Lung (tissue), 12 donors: Measurements from ENCODE around the gene UBE2F. TPM values are rescaled to one million over a fixed set of nuclear protein-coding genes. Genes with fewer than 3 reads are reported as not detected.

Experiments used
- ATAC-seq: fragments of 200-7000 bp; cut with Tn5 transposase; one replicate; pipeline ENCODE4 v1.9.1; 2020; ENCODE audit warnings: moderate number of reproducible peaks; ENCODE audit not compliant: insufficient read depth, low FRiP score
- DNase-seq, 3 donors: peaks; one replicate each; pipeline ENCODE4 v3.0.0-alpha.2; 2013 to 2017
- H3K27ac ChIP-seq, 2 donors: one replicate each; pipeline ENCODE4 v1.5.1; 2013; ENCODE audit warnings: mild to moderate bottlenecking in 2 of 2, moderate library complexity in 2 of 2, control low read depth in 1 of 2, inconsistent platforms in 1 of 2, low read depth in 1 of 2, low read length in 1 of 2
- H3K27me3 ChIP-seq, 3 donors: one replicate each; pipeline ENCODE4 v1.5.1; 2013; ENCODE audit warnings: low read length in 2 of 3; ENCODE audit not compliant: control insufficient read depth in 3 of 3, insufficient read depth in 3 of 3
- H3K36me3 ChIP-seq, 4 donors: one replicate each; pipeline ENCODE4 v1.5.1; 2013; ENCODE audit warnings: low read length in 4 of 4, mild to moderate bottlenecking in 1 of 4, moderate library complexity in 1 of 4; ENCODE audit not compliant: control insufficient read depth in 4 of 4, insufficient read depth in 4 of 4
- H3K4me1 ChIP-seq, 5 donors: one replicate each; pipeline ENCODE4 v1.5.1; 2013; ENCODE audit warnings: low read length in 5 of 5, mild to moderate bottlenecking in 2 of 5, moderate library complexity in 1 of 5; ENCODE audit not compliant: control insufficient read depth in 5 of 5, insufficient read depth in 5 of 5
- H3K4me3 ChIP-seq: one replicate; pipeline ENCODE4 v1.5.1; 2013; ENCODE audit warnings: mild to moderate bottlenecking, control low read depth, moderate library complexity
- H3K9ac ChIP-seq, 2 donors: one replicate each; pipeline ENCODE4 v1.5.1; 2013; ENCODE audit warnings: low read length in 2 of 2, control low read depth in 1 of 2; ENCODE audit not compliant: insufficient read depth in 1 of 2
- H3K9me3 ChIP-seq, 4 donors: one replicate each; pipeline ENCODE4 v1.5.1; 2013; ENCODE audit warnings: low read length in 3 of 4, mild to moderate bottlenecking in 1 of 4, moderate library complexity in 1 of 4; ENCODE audit not compliant: control insufficient read depth in 4 of 4, insufficient read depth in 3 of 4
- WGBS, 2 donors: extraction: QIAGEN DNeasy Blood & Tissue Kit; methylation state at CpG; one replicate each; pipeline ENCODE4 v1.1.7; 2013; 5-methylcytosine and 5-hydroxymethylcytosine counted together
- polyA plus RNA-seq, 2 donors: library from polyadenylated mRNA; stranded (reverse); fragments of 200-250 nt; gene quantifications; one replicate each; pipeline ENCODE4 v1.2.1, GENCODE V29; 2013
- total RNA-seq, 2 donors: library from RNA; depleted of rRNA in 1 of 2; stranded (reverse); fragments of >200 nt in 1 of 2; gene quantifications; one replicate each; pipeline ENCODE4 v1.2.1, GENCODE V29; 2014 to 2021
- TF ChIP-seq, protein P1 (sequence below): IDR thresholded peaks from 2 replicates; pipeline ENCODE4 v1.5.1; 2012; ENCODE audit warnings: mild to moderate bottlenecking; ENCODE audit errors: control extremely low read depth, extremely low read depth
- donor health status: control.
- donor health status: control.
- donor health status: Bipolar disorder and iron deficiency.
- donor health status: healthy.
- donor health status: DM: yes; HTN: yes; CAD: no.

UBE2F gene
- total and polyA plus RNA-seq, 4 donors = 30.3 to 63.3 (median 46.8) TPM

- peaks cover 8 to 19% (median 12%) of the 10 kb centered on the region in 5 donors for H3K4me1 ChIP-seq
- H3K27me3 ChIP-seq = no peaks in the 10 kb centered on the region
- H3K9ac ChIP-seq = peak overlapping the region; percentile 68 to 70
- no peak for ATAC-seq
- peak in 1 of 3 donors; percentile 14 for DNase-seq
- WGBS, 2 donors = 1% methylated on average over 32 of the region's 32 CpGs
- peaks cover 0 to 3% (median under 1%) of the 10 kb centered on the region in 4 donors for H3K9me3 ChIP-seq
- no peaks in the 10 kb centered on the region for H3K36me3 ChIP-seq
- H3K27ac ChIP-seq = peak overlapping the region; percentile 55 to 85
- TF ChIP-seq, protein P1, sequence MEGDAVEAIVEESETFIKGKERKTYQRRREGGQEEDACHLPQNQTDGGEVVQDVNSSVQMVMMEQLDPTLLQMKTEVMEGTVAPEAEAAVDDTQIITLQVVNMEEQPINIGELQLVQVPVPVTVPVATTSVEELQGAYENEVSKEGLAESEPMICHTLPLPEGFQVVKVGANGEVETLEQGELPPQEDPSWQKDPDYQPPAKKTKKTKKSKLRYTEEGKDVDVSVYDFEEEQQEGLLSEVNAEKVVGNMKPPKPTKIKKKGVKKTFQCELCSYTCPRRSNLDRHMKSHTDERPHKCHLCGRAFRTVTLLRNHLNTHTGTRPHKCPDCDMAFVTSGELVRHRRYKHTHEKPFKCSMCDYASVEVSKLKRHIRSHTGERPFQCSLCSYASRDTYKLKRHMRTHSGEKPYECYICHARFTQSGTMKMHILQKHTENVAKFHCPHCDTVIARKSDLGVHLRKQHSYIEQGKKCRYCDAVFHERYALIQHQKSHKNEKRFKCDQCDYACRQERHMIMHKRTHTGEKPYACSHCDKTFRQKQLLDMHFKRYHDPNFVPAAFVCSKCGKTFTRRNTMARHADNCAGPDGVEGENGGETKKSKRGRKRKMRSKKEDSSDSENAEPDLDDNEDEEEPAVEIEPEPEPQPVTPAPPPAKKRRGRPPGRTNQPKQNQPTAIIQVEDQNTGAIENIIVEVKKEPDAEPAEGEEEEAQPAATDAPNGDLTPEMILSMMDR = no peak
- H3K4me3 ChIP-seq = peak overlapping the region; percentile 88
These were observed 693 bp downstream of the UBE2F start for GRCh38 chr2:237967463-237967951.

GRCh38 chr2:237968048-237968862, 1.4 kb downstream of the UBE2F start:
- TF ChIP-seq, protein P1 = no peak
- DNase-seq = peak in 2 of 3 donors; percentile 47 to 57
- H3K9ac ChIP-seq = peak overlapping the region; percentile 68 to 70
- H3K4me3 ChIP-seq = no peak overlapping the region
- H3K27ac ChIP-seq = peak overlapping the region in 1 of 2 donors; percentile 85
- H3K9me3 ChIP-seq = no peaks in the 10 kb centered on the region
- 27 to 32% methylated on average over 11 of the region's 11 CpGs for WGBS, 2 donors
- H3K27me3 ChIP-seq = no peaks in the 10 kb centered on the region
- no peak for ATAC-seq
- H3K4me1 ChIP-seq = peaks cover 8 to 19% (median 12%) of the 10 kb centered on the region in 5 donors
- H3K36me3 ChIP-seq = no peaks in the 10 kb centered on the region

DNA sequence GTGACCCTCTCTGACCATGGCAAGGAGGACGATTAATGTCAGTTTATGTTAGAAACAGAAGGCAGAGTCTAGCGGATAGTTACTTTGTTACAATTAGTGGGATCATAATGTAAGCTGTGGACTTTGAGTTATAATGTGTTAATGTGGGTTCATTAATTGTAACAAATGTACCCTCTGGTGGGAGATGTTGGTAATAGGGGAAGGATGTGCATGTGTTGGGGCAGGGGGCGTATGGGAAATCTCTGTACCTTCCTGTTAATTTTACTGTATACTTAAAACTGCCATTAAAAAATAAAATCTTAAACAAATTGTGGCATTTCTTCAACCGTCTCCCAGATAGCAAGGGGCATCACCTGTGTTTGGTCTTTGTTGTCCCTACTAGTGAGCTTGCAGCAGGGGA, 4.8 kb downstream of the UBE2F start:
- TF ChIP-seq, protein P1 = no peak
- Histone ChIP-seq H3K4me3 (no peak overlapping the region), H3K27me3 (no peaks in the 10 kb centered on the region), H3K36me3 (peaks cover 0 to 7% (median 3%) of the 10 kb centered on the region in 4 donors), H3K9ac (no peak overlapping the region), H3K27ac (no peak overlapping the region), H3K9me3 (no peaks in the 10 kb centered on the region), H3K4me1 (peaks cover 8 to 15% (median 13%) of the 10 kb centered on the region in 5 donors)
- DNase-seq (no peak), ATAC-seq (no peak)
- 52 to 83% methylated on average over 4 of the region's 4 CpGs for WGBS, 2 donors
